Astrocyte of the spinal cord (primary cell): ENCODE data around the gene B3GNT8.

Experiments
- DNase-seq: peaks from one replicate; pipeline ENCODE4 v3.0.0; 2011; ENCODE audit warnings: low read depth, low spot score
- H3K4me3 ChIP-seq: 2 replicates; pipeline ENCODE4 v1.5.1; 2011; ENCODE audit warnings: low read depth, mild to moderate bottlenecking, low read length, moderate library complexity
- in situ Hi-C: cut with HindIII; loops from 2 replicates; pipeline ENCODE4 v1.10.0; 2017; ENCODE audit warnings: low sequenced_read_pairs
- TF ChIP-seq, protein P1 (sequence below): IDR thresholded peaks from 2 replicates; pipeline ENCODE4 v1.5.1; 2012; ENCODE audit warnings: low read depth, mild to moderate bottlenecking, low read length, inconsistent platforms

Gene B3GNT8

GRCh38 chr19:41415154-41415571 is 12.0 kb downstream of the B3GNT8 start:
- DNase-seq = no peak
- TF ChIP-seq, protein P1, sequence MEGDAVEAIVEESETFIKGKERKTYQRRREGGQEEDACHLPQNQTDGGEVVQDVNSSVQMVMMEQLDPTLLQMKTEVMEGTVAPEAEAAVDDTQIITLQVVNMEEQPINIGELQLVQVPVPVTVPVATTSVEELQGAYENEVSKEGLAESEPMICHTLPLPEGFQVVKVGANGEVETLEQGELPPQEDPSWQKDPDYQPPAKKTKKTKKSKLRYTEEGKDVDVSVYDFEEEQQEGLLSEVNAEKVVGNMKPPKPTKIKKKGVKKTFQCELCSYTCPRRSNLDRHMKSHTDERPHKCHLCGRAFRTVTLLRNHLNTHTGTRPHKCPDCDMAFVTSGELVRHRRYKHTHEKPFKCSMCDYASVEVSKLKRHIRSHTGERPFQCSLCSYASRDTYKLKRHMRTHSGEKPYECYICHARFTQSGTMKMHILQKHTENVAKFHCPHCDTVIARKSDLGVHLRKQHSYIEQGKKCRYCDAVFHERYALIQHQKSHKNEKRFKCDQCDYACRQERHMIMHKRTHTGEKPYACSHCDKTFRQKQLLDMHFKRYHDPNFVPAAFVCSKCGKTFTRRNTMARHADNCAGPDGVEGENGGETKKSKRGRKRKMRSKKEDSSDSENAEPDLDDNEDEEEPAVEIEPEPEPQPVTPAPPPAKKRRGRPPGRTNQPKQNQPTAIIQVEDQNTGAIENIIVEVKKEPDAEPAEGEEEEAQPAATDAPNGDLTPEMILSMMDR = no peak
- no peak overlapping the region for H3K4me3 ChIP-seq
- in situ Hi-C loops = no loop called here

DNA sequence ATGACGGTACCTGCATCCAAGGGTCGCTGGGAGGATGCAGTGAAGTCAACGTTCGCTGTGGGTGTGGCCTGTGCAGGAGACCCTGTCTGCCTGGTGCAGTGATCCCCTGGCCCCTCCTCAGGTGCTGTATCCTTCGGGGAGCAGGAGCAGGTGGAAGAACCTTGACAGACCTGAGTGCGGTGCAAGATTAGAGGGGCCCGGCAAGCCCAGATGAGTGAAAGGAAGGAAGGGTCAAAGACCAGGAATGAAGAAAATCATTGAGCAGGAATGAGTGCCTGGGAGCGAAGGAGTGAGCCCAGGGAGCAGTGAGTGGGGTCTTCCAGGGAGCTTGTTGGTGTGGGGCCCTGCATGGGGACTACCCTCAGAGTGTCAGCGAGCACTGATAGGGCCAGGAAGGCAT is 12.7 kb downstream of the B3GNT8 start:
- TF ChIP-seq, protein P1 = no peak
- DNase-seq = no peak
- in situ Hi-C loops = no loop called here
- no peak overlapping the region for H3K4me3 ChIP-seq

DNA sequence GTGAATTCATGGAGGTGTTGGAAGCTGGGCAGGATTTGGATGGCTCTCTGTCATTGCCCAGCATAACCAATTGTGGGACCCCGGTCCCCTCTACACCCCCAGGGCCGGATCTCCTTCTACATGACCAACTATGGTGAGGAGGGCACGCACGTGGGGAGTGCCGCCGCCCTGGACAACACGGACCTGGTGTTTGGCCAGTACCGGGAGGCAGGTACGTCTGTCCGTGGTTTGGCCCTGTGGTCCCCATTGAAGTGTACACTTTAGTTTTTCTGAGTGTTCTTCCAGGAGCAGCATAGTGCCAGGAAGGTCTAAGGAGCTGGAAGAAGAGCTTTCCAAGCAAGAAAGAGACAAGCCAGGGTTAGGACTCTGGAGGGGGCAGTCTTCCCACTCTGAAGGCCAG is 13.2 kb downstream of the B3GNT8 start:
- TF ChIP-seq, protein P1 = no peak
- DNase-seq = no peak
- no peak overlapping the region for H3K4me3 ChIP-seq
- in situ Hi-C loops = no loop called here

DNA sequence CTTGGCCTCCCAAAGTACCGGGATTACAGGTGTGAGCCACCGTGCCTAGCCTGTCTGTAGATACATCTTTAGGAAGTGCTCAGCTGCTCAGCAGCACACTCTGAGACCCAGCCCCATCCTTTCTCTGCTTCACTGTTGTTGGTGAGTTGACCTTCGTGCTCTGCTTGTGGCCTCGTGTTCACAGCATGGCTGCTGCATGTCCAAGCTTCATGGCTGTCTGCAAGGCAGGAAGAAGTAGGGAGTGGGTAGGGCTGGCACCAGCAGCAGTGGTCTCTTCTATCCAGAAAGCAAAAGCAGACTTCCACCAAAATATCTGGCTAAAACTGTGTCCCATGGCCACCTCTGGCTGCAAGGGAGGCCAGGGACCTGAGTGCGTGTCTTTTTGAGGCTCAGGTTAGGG is 14.2 kb downstream of the B3GNT8 start:
- TF ChIP-seq, protein P1 = no peak
- in situ Hi-C loops = no loop called here
- DNase-seq = no peak
- H3K4me3 ChIP-seq = no peak overlapping the region

- DNase-seq = no peak
- in situ Hi-C loops = no loop called here
- no peak overlapping the region for H3K4me3 ChIP-seq
- TF ChIP-seq, protein P1 = no peak
These were observed 15.3 kb downstream of the B3GNT8 start for GRCh38 chr19:41411968-41412265.

DNA sequence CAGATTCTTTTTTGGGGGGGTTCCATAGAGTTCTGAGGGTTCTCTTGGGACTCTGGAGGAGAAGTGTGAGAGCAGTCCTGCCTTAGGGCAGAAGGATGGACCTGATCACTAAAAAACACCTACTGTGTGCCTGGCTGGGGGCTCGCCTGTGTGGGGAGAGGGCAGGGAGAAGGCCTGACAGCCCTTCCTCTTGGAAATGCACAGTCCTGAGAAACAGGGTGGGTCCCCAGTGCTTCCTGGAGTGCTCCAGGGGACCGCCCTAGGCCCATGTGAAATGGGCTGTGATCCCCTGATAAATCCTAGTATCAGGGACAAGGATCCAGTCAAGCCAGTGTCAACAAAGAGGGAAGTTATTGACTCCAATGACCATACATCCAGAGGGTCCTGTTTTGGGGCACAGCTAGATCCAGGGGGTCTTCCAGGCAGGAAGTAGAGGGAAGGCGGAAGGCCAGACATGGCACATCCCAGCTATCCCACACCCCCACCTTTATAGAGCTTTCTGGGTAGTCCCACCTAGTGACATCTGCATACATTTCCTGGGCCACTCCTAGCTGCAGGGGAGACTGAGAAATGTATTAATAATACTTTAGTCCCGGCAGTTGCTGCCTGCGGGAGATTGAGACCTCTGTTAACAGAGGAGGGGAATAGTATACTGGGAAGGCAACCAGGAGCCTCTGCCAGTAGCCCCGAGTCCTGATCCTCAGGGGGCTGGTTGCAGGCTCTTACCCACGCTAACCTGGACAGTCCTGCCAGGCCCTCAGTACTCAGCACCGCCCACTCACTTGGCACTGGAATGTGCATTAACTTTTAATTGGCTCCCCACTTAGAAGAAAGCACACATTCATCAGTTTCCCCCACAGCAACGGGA is 15.8 kb downstream of the B3GNT8 start:
- DNase-seq = no peak
- in situ Hi-C loops = no loop called here
- no peak overlapping the region for H3K4me3 ChIP-seq
- TF ChIP-seq, protein P1 = no peak
